Left renal pelvis (tissue), 4 donors: Measurements from ENCODE around the gene CFAP68. TPM values are rescaled to one million over a fixed set of nuclear protein-coding genes. Genes with fewer than 3 reads are reported as not detected.
"Not testable (repeated sequence)": the region's sequence is repeated elsewhere in the genome, so short reads cannot be mapped to it uniquely, and the experiment has no call there.

Source experiments
- DNase-seq, 4 donors: peaks; one replicate each; pipeline ENCODE4 v3.0.0-alpha.2; 2013; ENCODE audit warnings: low read depth in 4 of 4, low spot score in 3 of 4
- polyA plus RNA-seq, 4 donors: library from polyadenylated mRNA; unstranded; fragments of 120-200 nt; gene quantifications; one replicate each; pipeline ENCODE4 v1.2.1, GENCODE V29; 2013; ENCODE audit not compliant: insufficient read length in 4 of 4

The CFAP68 gene
- polyA plus RNA-seq, 4 donors, result 29.8 to 54.0 (median 44.5) TPM

GRCh38 chr11:111916768-111917167 is 37.4 kb downstream of the CFAP68 start:
- no peak for DNase-seq

GRCh38 chr11:111917312-111917711 is 38.0 kb downstream of the CFAP68 start:
- DNase-seq, result no peak

DNA sequence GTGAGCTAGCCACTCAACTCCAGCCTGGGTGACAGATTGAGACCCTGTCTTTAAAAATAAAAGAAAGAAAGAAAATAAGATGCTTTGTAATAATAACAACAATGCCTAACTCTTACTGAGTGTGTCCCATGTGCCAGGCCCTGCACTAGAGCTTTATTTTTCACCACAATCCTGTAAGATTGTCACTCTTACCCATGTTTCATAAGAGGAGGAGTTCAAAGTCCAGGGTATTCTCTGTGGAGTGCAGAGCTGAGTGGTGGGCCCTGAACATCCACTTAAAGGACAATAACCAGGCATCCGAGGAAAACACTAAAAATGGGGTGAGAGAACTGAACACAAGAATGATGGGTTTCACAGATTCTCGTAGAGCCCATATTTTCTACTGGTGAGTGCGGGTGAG is 38.4 kb downstream of the CFAP68 start:
- no peak for DNase-seq

GRCh38 chr11:111918390-111919256 is 39.3 kb downstream of the CFAP68 start, which contains the start of gene C11orf52:
Gene C11orf52, plus strand, starts transcription at chr11:111918913. Its CDS starts 60 bp downstream, at chr11:111918973.
- DNase-seq, result peak; percentile 75 to 88 (median 76)

- DNase-seq, result no peak
Measured at GRCh38 chr11:111920908-111921307, 41.6 kb downstream of the CFAP68 start.

DNA sequence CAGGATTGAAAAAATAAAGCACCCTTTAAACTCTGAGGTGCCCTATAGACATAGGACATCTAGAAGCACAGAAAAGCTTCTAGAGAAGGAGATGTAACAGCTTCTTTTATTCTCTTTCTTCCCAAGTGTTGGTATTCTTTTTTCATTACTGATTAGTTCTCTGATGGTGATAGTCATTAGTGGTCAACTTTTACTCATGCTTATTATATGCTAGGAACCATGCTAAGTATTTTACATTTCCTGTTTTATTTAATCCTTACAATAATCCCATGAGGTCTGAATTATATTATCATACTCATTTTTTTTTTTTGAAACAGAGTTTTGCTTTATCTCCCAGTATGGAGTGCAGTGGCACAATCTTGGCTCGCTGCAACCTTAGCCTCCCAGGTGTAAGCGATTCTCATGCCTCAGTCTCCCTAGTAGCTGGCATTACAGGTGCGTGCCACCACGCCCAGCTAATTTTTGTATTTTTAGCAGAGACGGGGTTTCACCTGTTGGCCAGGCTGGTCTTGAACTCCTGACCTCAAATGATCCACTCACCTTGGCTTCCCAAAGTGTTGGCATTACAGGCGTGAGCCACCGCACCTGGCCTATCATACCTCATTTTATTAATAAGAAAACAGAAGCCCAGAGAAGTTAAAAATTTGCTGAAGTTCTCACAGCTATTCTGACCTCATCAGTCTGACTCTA is 42.3 kb downstream of the CFAP68 start:
- no peak for DNase-seq

GRCh38 chr11:111922803-111923202 is 43.5 kb downstream of the CFAP68 start:
- no peak for DNase-seq

GRCh38 chr11:111923351-111923788 is 44.0 kb downstream of the CFAP68 start:
- DNase-seq, result no peak

DNA sequence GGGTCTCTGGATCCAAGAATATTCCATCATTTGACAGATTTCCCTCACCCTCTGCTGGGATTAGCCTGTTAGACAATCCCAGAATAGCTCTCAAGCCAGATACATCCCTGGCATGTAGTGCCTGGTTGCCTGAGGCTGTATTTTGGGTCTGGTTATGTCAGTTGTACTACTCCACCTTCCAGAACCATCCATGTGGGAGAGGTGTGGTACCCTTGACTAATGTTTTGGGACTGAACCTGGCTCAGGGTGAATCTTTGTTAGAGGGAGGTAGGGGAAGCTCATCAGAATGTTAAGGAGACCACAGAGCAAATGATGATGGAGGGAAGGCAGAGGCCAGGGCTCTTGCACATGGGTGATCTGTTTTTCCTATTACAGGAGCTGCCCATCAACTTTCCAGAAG is 44.6 kb downstream of the CFAP68 start:
- DNase-seq, result no peak

GRCh38 chr11:111925953-111926352 is 46.6 kb downstream of the CFAP68 start:
- DNase-seq, result no peak

- DNase-seq, result peak; percentile 90 to 94 (median 92)
Measured at GRCh38 chr11:111926505-111927391, 47.4 kb downstream of the CFAP68 start.

GRCh38 chr11:111930472-111930871 is 51.1 kb downstream of the CFAP68 start:
- no peak for DNase-seq

DNA sequence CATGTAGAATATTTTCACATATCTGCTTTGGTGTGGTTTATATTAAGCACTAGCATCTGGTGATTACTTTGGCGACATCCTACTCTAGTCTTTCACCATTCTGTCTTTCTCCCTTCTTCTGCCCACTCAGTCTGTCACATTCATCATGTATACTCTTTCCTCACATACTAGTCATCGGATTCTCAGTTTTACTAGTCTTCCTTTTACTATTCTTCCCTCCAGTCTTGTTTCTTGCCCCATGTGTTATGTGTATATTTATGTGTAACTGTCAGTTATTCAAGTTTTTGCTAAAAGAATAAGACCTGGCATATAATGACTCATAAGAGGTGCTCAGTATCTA is 53.2 kb downstream of the CFAP68 start:
- no peak for DNase-seq

- not testable (repeated sequence) for DNase-seq
Measured at GRCh38 chr11:111933176-111933575, 53.8 kb downstream of the CFAP68 start.

GRCh38 chr11:111933872-111934271 is 54.5 kb downstream of the CFAP68 start:
- DNase-seq, result no peak

DNA sequence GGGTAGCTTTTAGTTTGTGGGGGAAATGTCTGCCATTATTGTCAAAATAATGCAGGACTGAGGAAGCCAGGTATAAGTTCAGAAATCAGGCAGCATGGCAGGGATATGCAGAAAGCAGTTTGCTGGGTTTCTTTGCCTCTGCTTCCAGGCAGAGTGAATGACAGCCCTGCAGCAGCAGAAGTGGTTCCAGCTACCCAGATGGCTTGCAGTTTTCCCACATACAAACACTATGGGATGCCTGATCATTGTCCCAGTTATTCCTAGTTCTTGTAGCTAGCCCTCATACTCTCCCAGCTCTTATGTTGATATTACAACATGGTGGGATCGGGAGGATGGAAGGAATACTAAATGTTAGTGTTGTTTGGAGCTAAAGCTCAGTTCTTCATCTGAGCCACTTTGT is 55.0 kb downstream of the CFAP68 start:
- no peak for DNase-seq

Other genes with a start within 250 kb of the CFAP68 start
- 10 to 100 TPM; 14.3 to 24.5 (median 22.1) TPM for gene PPP2R1B, start 113.2 kb upstream of the CFAP68 start, polyA plus RNA-seq
- gene ALG9, start 8.0 kb upstream of the CFAP68 start, polyA plus RNA-seq, result 10 to 100 TPM; 40.8 to 48.2 (median 45.5) TPM
- 1 to 10 TPM; 4.0 to 6.2 (median 5.6) TPM for gene FDXACB1, start 376 bp upstream of the CFAP68 start, polyA plus RNA-seq
- 10 to 100 TPM; 45.1 to 63.6 (median 56.4) TPM for gene CRYAB, start 32.2 kb downstream of the CFAP68 start, polyA plus RNA-seq
- 1 to 10 TPM; 1.7 to 5.3 (median 2.6) TPM for gene HSPB2, start 33.2 kb downstream of the CFAP68 start, polyA plus RNA-seq
- gene C11orf52, start 39.4 kb downstream of the CFAP68 start, polyA plus RNA-seq, result 10 to 100 TPM in 2 of 4 donors, 1 to 10 TPM in 1, under 1 TPM in 1; 0.85 to 12.1 (median 9.7) TPM
- gene DIXDC1, start 57.8 kb downstream of the CFAP68 start, polyA plus RNA-seq, result 10 to 100 TPM; 16.0 to 19.7 (median 19.0) TPM
- 10 to 100 TPM; 31.3 to 57.1 (median 49.1) TPM for gene DLAT, start 145.9 kb downstream of the CFAP68 start, polyA plus RNA-seq
- 10 to 100 TPM in 3 of 4 donors, 1 to 10 TPM in 1; 1.9 to 11.6 (median 10.4) TPM for gene PIH1D2, start 194.5 kb downstream of the CFAP68 start, polyA plus RNA-seq
- gene NKAPD1, start 194.8 kb downstream of the CFAP68 start, polyA plus RNA-seq, result 10 to 100 TPM; 33.0 to 59.7 (median 50.3) TPM
- 10 to 100 TPM; 45.7 to 79.0 (median 72.2) TPM for gene TIMM8B, start 207.2 kb downstream of the CFAP68 start, polyA plus RNA-seq
- gene SDHD, start 207.3 kb downstream of the CFAP68 start, polyA plus RNA-seq, result 100 to 1,000 TPM; 136 to 206 (median 186) TPM